Measurements from ENCODE around the gene NXPH4.

Gene NXPH4

DNA sequence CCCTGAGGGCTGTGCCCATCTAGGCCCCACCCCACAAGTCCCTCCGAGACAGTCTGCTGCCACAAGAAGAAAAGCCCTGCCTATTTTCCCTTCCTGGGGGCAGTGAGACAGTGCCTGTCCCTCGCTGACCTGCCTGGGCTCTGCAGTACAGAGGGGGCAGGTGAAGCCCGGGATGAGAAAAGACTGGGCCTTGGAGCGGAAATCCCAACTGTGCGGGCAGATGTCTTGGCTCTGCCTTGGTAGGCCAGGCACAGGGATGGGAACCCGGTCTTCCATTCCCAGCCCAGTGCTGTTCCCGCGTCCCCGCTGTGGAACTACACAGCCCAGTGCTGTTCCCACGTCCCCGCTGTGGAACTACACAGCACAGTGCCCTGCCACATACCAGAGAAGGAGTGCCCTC is 12.8 kb upstream of the NXPH4 start:
- no peak for DNase-seq (ENCODE audit: low read depth)

DNA sequence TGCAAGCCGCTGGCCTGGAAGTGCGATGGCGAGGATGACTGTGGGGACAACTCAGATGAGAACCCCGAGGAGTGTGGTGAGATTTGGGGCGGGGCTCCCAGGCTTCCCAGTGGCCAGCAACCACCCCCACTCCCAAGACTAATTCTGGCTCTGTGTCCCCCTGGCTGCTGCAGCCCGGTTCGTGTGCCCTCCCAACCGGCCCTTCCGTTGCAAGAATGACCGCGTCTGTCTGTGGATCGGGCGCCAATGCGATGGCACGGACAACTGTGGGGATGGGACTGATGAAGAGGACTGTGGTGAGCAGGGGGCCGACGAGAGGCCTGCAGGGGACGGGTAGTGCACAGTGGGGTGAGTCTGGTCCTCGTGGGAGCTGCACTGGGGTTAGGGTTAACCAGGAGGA is 12.1 kb upstream of the NXPH4 start:
- no peak for DNase-seq (ENCODE audit: low read depth)

DNA sequence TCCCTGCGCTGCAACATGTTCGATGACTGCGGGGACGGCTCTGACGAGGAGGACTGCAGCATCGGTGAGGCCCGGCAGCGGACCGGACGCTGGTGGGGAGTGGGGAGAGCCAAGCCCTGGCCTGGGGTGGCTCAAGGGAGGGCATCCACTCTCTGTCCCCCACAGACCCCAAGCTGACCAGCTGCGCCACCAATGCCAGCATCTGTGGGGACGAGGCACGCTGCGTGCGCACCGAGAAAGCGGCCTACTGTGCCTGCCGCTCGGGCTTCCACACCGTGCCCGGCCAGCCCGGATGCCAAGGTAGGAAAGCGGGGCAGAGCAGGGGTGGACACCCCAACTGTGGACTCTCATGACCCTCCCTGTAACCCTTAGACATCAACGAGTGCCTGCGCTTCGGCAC is 11.4 kb upstream of the NXPH4 start:
- DNase-seq (ENCODE audit: low read depth): no peak

DNA sequence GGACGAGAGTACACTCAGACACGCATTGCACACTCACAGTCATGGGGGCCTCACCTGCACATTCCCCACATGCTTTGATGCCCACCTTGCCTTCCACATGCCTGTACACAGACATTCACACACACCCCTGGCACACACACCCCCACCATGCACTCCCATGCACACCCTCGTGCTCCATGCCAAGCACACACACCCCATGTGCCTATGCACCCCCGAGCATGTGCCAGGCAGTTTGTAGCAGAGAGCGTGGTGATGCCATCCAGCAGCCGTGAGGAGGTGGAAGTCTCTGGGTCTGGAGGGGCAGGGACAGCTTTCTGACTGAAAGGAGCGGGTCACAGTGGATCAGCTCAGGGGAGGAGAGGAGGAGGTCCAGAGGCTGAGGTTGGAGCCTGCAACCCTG is 10.7 kb upstream of the NXPH4 start:
- DNase-seq (ENCODE audit: low read depth): no peak

DNA sequence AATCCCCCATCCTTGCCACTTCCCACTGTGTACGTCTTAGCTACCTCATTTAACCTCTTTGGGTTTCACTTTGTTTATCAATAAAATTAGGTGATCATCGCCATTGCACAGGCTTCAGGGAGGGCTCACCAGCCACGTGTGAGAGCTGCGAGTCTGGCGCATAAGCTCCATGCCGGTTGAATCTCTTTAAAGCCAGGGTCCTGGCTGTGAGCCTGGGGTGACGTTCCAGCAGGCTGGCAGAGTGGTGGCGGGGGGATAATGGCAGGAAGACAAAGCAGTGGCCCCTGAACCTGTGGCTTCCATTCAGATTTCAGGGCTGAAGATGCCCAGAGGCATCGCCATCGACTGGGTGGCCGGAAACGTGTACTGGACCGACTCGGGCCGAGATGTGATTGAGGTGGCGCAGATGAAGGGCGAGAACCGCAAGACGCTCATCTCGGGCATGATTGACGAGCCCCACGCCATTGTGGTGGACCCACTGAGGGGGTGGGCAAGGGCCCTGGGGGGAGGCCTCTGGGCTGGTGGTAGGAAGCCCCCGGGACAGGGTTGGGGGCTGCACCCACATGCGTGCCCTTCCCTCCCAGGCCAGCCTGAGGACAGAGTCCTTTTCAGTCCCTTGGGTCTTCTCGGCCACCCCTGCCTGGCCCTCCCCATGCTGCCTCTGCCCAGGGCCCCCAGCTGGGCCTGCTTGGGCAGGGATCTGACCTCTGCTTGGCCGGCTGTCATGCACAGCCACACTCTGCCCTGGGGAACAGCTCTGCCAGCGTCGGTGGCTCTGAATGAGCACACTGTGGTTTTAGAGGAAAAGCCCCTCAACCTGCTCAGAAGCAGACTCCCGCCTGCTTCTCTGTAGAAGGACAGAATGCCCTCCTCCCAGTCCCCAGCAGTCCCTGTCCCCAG is 8.6 kb upstream of the NXPH4 start:
- DNase-seq (ENCODE audit: low read depth): no peak

DNA sequence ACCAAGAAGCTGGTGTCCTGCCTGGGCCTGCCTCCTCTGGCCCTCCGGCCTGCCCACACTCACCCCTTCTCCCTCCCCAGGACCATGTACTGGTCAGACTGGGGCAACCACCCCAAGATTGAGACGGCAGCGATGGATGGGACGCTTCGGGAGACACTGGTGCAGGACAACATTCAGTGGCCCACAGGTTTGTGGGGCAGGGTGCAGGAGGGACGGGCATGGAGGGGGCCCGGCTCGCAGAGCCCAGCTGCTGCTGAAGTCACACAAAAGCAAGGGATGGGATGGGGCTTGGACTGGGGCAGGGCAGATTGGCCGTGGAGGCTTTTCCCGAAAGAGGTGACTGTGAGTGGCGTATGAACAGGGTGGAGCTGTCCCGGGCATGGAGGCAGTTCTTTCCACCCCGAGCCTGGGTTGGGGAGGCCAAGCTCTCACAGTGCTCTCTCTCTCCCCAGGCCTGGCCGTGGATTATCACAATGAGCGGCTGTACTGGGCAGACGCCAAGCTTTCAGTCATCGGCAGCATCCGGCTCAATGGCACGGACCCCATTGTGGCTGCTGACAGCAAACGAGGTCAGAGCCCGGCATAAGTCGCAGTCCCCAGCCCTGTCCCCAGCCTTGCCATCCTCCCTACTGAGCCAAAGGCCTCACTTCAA is 7.8 kb upstream of the NXPH4 start:
- DNase-seq (ENCODE audit: low read depth): no peak

DNA sequence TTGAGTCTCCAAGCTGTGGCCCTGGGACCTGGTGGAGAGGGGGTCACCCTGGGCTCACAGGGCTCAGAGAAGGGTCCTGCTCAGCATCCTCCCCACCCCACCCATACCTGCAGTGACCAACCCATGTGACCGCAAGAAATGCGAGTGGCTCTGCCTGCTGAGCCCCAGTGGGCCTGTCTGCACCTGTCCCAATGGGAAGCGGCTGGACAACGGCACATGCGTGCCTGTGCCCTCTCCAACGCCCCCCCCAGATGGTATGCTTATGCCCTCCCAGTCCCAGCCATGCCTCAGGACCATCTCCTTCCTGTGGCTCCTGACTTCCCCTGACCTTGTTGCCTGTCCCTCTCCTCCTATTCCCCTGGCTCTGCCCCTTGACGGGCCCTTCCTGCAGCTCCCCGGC is 6.7 kb upstream of the NXPH4 start:
- no peak for DNase-seq (ENCODE audit: low read depth)

DNA sequence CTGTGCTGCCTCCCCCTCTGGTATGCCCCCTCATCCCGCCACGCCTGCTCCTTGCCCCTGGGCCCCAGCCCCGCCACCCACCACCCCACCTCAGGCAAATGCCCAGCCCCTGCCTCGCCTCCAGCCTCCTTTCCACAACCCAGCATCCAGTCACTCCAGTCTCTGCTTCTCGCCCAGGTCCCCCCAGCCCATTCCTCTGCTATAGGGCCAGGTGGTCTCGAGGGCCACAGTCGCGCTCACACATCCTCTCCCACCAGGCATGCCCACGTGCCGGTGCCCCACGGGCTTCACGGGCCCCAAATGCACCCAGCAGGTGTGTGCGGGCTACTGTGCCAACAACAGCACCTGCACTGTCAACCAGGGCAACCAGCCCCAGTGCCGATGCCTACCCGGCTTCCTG is 6.1 kb upstream of the NXPH4 start:
- no peak for DNase-seq (ENCODE audit: low read depth)

DNA sequence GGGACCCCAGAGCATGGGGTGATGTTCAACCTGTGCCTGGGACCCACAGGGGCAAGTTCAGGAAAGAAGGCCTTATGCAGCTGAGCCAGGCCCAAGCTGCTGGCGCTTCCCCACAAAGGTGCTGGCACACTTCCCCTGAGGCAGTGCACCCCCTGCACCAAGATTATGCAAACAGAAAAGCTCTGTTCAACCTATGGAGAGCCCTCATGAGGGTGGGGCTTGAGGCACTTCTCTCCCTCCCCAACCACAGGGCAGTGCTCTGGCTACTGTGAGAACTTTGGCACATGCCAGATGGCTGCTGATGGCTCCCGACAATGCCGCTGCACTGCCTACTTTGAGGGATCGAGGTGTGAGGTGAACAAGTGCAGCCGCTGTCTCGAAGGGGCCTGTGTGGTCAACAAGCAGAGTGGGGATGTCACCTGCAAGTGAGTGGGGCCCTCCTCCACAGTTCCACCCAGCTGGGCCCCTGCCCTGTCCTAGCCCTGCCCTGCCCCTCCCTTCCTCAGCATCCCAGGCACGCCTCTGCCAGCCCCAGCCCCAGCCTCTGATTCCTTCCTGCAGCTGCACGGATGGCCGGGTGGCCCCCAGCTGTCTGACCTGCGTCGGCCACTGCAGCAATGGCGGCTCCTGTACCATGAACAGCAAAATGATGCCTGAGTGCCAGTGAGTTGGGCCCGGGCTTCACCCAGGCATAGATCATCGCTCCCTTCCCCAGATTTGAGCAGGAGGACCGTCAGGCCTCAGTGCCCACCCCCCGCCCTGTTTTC is 5.5 kb upstream of the NXPH4 start:
- DNase-seq (ENCODE audit: low read depth): no peak

DNA sequence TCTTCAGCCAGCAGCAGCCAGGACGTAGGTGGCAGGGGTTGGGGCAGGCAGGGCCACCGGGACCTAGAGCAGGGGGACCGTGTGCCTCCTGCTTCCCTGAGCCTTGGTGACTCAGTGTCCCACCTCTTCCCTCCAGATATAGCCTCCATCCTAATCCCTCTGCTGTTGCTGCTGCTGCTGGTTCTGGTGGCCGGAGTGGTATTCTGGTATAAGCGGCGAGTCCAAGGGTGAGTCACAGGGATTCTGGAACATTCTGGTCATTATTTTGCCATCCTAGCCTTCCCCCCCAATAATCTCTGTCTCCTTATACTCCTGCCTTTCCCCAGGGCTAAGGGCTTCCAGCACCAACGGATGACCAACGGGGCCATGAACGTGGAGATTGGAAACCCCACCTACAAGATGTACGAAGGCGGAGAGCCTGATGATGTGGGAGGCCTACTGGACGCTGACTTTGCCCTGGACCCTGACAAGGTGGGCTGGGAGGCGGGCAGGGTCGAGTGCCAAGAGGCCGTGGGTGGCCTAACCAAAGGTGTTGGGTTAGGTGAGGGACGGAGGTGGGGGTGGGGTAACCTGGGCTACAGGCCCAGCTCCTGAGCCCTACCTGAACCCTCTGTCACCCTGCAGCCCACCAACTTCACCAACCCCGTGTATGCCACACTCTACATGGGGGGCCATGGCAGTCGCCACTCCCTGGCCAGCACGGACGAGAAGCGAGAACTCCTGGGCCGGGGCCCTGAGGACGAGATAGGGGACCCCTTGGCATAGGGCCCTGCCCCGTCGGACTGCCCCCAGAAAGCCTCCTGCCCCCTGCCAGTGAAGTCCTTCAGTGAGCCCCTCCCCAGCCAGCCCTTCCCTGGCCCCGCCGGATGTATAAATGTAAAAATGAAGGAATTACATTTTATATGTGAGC is 4.5 kb upstream of the NXPH4 start:
- DNase-seq (ENCODE audit: low read depth): no peak

DNA sequence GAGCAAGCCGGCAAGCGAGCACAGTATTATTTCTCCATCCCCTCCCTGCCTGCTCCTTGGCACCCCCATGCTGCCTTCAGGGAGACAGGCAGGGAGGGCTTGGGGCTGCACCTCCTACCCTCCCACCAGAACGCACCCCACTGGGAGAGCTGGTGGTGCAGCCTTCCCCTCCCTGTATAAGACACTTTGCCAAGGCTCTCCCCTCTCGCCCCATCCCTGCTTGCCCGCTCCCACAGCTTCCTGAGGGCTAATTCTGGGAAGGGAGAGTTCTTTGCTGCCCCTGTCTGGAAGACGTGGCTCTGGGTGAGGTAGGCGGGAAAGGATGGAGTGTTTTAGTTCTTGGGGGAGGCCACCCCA is 3.9 kb upstream of the NXPH4 start:
- no peak for DNase-seq (ENCODE audit: low read depth)

DNA sequence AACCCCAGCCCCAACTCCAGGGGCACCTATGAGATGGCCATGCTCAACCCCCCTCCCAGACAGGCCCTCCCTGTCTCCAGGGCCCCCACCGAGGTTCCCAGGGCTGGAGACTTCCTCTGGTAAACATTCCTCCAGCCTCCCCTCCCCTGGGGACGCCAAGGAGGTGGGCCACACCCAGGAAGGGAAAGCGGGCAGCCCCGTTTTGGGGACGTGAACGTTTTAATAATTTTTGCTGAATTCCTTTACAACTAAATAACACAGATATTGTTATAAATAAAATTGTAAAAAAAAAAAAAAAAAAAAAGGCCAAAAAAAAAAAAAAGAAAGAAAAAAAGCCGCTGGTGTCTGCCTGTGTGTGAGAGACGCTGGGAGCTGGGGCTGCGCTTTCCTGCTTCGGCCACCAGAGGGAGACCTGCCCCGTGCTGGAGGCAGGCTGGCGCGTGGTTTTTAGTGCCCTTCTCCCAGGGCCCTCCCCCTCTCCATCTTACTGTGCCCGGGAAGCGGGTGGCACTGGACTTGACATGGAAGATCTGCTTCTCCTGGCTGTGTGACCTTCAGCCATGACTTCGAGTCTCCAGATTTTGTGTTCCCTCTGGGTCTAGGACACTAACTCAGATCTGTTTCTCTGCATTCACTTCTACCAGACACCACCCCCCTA is 3.4 kb upstream of the NXPH4 start:
- peak; percentile 69 for DNase-seq (ENCODE audit: low read depth)

DNA sequence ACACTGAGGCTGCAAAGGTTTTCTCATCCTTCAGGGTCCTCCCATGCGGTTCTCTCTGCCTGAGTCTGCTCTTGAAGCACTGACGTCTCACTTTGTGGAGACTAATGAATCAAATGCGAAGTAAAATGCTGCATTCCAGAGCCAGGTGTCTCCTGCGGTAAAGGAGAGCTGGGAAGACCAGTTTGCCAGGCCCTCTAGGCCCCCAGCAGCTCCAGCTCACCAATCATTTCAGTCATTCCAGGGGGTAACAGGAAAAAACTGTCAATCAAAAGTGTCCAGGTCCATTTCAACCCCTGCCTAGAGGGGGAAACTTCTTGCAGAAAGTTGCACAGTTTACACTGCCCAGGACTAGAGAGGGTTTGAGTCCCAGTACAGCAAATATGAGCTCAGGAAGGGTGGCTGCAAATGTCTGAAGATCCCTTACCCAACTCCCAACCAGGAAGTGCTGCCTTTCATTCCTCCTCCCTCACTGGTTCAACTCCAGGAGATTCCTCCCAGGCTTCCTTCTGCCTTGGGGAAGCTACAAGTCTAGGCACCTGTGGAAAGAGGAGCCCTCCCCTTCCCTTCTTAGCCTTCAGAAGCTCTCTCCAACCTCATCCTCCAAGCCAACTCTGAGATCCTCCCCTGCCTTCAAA is 2.7 kb upstream of the NXPH4 start:
- DNase-seq (ENCODE audit: low read depth): no peak

DNA sequence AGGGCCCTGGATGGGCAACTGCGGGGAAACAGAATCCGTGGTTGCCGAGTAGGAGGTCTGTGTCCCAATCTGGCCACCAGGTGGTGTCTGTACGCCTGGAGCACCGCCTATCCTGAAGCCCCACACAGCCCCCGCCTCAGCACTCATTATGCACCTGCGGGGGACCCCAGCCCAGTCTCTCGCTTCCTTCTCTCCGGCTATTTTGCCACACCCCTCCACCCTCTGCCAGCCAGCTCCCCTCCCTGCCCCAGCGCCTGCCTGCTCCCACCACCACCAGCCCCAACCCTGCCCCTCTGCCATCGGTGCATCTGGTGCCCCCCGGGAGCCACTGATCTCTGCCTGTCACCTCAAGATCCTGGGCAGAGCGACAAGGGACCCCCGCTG is 2.2 kb upstream of the NXPH4 start:
- DNase-seq (ENCODE audit: low read depth): no peak

DNA sequence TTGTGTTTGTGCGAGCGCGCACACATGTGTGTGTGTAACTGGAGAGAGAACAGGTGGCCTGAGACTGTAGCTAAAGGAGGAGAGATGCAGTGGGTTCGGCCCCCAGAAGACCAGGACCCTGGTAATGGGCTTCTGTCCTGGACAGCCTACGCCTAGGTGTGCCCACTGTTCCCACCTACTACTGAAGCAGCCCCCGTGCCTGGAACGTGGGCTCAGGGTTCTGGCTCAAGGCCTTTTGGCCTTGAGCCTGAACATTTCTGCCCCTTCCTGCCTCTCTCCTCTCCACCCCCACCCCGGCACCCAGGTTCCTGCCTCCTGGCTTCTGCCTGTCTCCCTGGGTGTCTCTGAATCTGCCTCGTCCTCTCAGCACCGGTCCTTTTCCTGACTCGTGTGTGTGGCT is 1.5 kb upstream of the NXPH4 start:
- no peak for DNase-seq (ENCODE audit: low read depth)

DNA sequence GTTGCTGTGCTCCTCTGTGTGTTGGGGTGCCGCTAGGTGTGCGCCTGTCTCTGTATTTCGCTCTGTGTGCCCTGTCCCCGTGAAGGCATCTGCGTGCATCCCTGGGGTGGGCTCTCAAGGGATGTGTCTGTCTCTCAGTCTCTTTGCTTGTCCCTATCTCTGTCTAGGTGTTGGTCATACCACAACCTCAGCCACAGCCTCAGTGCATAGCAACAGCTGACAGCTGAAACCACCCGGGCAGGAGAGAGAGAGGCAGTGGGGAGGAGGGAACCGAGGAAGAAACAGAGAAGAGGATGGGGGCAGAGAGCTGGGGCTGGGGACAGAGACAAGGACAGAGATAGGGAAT is 953 bp upstream of the NXPH4 start:
- no peak for DNase-seq (ENCODE audit: low read depth)

DNA sequence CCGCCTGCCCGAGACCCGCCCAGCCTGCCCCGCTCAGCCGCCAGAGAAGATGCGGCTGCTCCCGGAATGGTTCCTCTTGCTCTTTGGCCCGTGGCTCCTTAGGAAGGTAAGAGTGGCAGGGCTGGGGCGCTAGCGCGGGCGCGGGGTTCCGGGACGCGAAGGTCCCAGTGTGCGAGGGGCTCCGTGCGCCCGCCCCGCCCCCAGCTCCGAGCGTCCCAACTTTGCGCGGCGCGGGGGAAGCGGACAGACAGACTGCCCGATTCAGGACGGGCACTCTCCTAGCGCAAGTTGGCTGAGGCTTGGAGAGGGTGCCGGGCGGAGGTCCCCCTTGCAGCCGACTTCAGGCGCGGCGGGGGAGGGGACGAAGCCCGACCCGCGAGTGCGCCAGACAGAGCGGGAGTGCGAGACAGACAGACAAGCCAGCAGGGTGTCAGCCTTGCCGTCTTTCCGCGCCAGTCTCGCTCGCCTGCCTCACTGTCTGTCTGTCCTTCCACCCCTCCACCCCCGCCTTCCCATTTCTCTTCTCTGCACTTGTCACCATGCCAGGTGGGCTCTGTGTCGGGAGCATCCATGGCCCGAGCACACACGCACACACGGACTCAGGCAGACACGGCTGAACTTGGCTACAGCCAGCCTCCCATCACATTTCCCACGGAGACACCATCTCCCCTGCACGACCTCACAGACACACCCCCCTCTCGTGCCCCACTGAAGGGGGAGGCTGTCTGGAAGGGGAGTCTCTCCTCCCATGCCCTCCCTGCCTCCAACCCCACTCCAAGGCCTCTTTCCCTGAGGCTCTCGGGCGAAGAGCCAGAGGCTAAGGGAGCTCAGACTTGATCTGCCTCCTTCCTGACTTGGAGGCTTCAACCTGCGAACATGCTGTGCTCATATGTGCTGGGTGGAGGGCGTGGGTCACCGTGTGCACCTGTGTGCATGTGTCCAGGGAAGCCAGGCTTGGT is 606 bp downstream of the NXPH4 start:
- DNase-seq (ENCODE audit: low read depth): no peak

DNA sequence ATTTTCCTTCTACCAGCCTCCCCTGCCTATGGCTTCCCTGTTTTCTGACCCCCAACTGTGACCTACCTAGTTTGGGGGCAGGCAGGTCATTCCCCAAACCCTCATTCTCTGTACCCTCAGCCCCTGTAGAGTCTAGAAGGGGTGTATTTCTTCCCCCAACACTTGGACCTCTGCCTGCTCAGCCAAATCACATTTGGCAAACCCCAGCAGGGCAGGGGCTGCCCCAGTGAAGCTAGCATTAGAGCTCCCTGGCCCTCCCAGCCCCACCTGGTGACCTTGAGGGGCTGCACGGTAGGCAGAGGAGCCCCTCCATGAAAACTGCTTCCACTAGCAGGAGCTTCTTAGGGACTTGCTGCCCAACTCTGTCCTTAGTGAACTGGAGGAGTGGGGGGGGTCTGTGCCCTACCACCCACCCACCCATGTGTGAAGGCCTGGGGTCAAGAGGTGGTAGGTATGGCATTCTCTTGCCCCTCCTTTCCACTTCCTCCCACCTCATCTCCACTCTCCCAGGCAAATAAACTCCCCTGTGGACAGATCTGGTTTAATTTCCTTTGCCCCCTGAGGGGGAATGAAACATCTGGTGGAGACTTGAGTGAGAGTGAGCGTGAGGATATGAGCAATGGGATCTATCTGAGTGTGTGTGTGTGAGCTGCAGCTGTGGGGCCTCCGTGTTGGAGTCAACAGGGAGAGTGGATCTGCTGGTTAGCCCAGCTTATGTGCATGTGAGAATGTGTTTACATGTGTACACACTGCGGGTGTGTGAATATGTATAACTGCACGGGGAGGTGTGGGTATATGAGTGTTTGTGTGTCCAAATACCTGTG is 1.6 kb downstream of the NXPH4 start:
- DNase-seq (ENCODE audit: low read depth): no peak

Data from stimulated activated CD8-positive, alpha-beta memory T cell treated with anti-CD3 and anti-CD28 coated beads, Interleukin-15, amount 100 ng/mL, for 24 hours (primary cell).